ENCODE data around the gene SAMD14. TPM values are rescaled to one million over a fixed set of nuclear protein-coding genes. Genes with fewer than 3 reads are reported as not detected.

Gene SAMD14
- total RNA-seq, 2 donors from 2014 or later, result 2.5 to 7.4 TPM

- no peak for DNase-seq (ENCODE audit: low spot score)
- no peaks in the 10 kb centered on the region for H3K27me3 ChIP-seq (replicated peaks; ENCODE audit: insufficient read depth)
- peak overlapping the region in 1 of 2 donors; percentile 76 for H3K4me3 ChIP-seq
- no peak for TF ChIP-seq POLR2A (IDR thresholded peaks at IDR 0.05)
- no peak for TF ChIP-seq POLR2AphosphoS5 (IDR thresholded peaks at IDR 0.05)
- TF ChIP-seq CTCF (IDR thresholded peaks at IDR 0.05), result no peak
- H3K9me3 ChIP-seq, result no peaks in the 10 kb centered on the region
- H3K27ac ChIP-seq, result no peak overlapping the region
- no peaks in the 10 kb centered on the region for H3K36me3 ChIP-seq
- intact Hi-C loops (cut with DNase I), result loop anchor here (10.0 kb wide), 1 partner anchor 58 kb away; the partner anchor contains the start of gene PPP1R9B
- WGBS, result 78% methylated on average over 3 of the region's 3 CpGs
- H3K4me1 ChIP-seq (replicated peaks), result peaks cover 4% of the 10 kb centered on the region
Measured at GRCh38 chr17:50096758-50097157, 33.2 kb downstream of the SAMD14 start.

- intact Hi-C loops (cut with DNase I), result loop anchor here (10.0 kb wide), 1 partner anchor 59 kb away; the partner anchor contains the start of gene PPP1R9B
- TF ChIP-seq POLR2AphosphoS5 (IDR thresholded peaks at IDR 0.05), result no peak
- Histone ChIP-seq H3K27me3 (replicated peaks; ENCODE audit: insufficient read depth) (no peaks in the 10 kb centered on the region), H3K9me3 (no peaks in the 10 kb centered on the region), H3K4me1 (replicated peaks) (peaks cover 4% of the 10 kb centered on the region), H3K36me3 (no peaks in the 10 kb centered on the region), H3K27ac (peak overlapping the region; percentile 67 to 73), H3K4me3 (peak overlapping the region; percentile 76 to 80)
- WGBS, result 5% methylated on average over 5 of the region's 6 CpGs
- no peak for DNase-seq (ENCODE audit: low spot score)
Measured at GRCh38 chr17:50096092-50096491, 33.9 kb downstream of the SAMD14 start.

- H3K9me3 ChIP-seq, result no peaks in the 10 kb centered on the region
- peak overlapping the region; percentile 67 to 73 for H3K27ac ChIP-seq
- intact Hi-C loops (cut with DNase I), result loop anchor here (2.0 to 10.0 kb wide), 2 partner anchors 59 to 201 kb away; partner anchors contain the start of gene PPP1R9B
- no peak for DNase-seq (ENCODE audit: low spot score)
- H3K36me3 ChIP-seq, result no peaks in the 10 kb centered on the region
- no peaks in the 10 kb centered on the region for H3K27me3 ChIP-seq (replicated peaks; ENCODE audit: insufficient read depth)
- 1% methylated on average over 12 of the region's 12 CpGs for WGBS
- TF ChIP-seq CTCF (IDR thresholded peaks at IDR 0.05), result no peak
- no peak for TF ChIP-seq POLR2AphosphoS5 (IDR thresholded peaks at IDR 0.05)
- no peak for TF ChIP-seq POLR2A (IDR thresholded peaks at IDR 0.05)
- H3K4me1 ChIP-seq (replicated peaks), result peaks cover 4% of the 10 kb centered on the region
- peak overlapping the region; percentile 76 to 80 for H3K4me3 ChIP-seq
Measured at GRCh38 chr17:50095626-50096037, 34.3 kb downstream of the SAMD14 start.

GRCh38 chr17:50094753-50095619, 35.0 kb downstream of the SAMD14 start, which contains the start of gene PDK2:
PDK2 (plus strand) TSS chr17:50095351; CDS start chr17:50095436, 85 bp downstream.
- Histone ChIP-seq H3K27me3 (replicated peaks; ENCODE audit: insufficient read depth) (no peaks in the 10 kb centered on the region), H3K36me3 (no peaks in the 10 kb centered on the region), H3K4me3 (peak within 1 kb of the TSS; percentile 76 to 80), H3K9me3 (no peaks in the 10 kb centered on the region), H3K4me1 (replicated peaks) (peaks cover 4% of the 10 kb centered on the region), H3K27ac (peak within 1 kb of the TSS; percentile 67 to 73)
- WGBS, result under 1% methylated on average over 68 of the region's 68 CpGs
- peak; percentile 96 for DNase-seq (ENCODE audit: low spot score)
- TF ChIP-seq POLR2AphosphoS5 (IDR thresholded peaks at IDR 0.05), result peak; percentile 97
- peak in 2 of 4 experiments; percentile 34 to 43 for TF ChIP-seq CTCF (IDR thresholded peaks at IDR 0.05)
- TF ChIP-seq POLR2A (IDR thresholded peaks at IDR 0.05), result peak; percentile 70
- intact Hi-C loops (cut with DNase I), result loop anchor here (2.0 to 10.0 kb wide), 2 partner anchors 60 to 202 kb away; partner anchors contain the start of gene PPP1R9B

GRCh38 chr17:50094243-50094752, 35.7 kb downstream of the SAMD14 start:
- peak overlapping the region; percentile 63 to 67 for H3K27ac ChIP-seq
- intact Hi-C loops (cut with DNase I), result loop anchor here (2.0 to 10.0 kb wide), 2 partner anchors 61 to 203 kb away; partner anchors contain the start of gene PPP1R9B
- H3K4me1 ChIP-seq (replicated peaks), result peaks cover 4% of the 10 kb centered on the region
- under 1% methylated on average over 21 of the region's 21 CpGs for WGBS
- H3K9me3 ChIP-seq, result no peaks in the 10 kb centered on the region
- peak overlapping the region; percentile 76 to 80 for H3K4me3 ChIP-seq
- peak; percentile 91 for DNase-seq (ENCODE audit: low spot score)
- peaks cover 0 to under 1% of the 10 kb centered on the region in 2 donors for H3K36me3 ChIP-seq
- TF ChIP-seq CTCF (IDR thresholded peaks at IDR 0.05), result peak; percentile 89 to 97 (median 94)
- peak; percentile 70 for TF ChIP-seq POLR2AphosphoS5 (IDR thresholded peaks at IDR 0.05)
- TF ChIP-seq POLR2A (IDR thresholded peaks at IDR 0.05), result no peak
- no peaks in the 10 kb centered on the region for H3K27me3 ChIP-seq (replicated peaks; ENCODE audit: insufficient read depth)
